K562 (cell line): ENCODE data around the gene KIN. TPM values are rescaled to one million over a fixed set of nuclear protein-coding genes. Genes with fewer than 3 reads are reported as not detected.

Source experiments
- BHLHE40 ChIP-seq: IDR thresholded peaks from 2 replicates; pipeline ENCODE4 v1.6.1; 2011; ENCODE audit warnings: low read length, improper control_type of control experiment
- CREM ChIP-seq: IDR thresholded peaks from 2 replicates; pipeline ENCODE4 v1.6.1; 2014; ENCODE audit warnings: antibody characterized with exemption, low read depth
- DMBX1 ChIP-seq: fragments of 250-450 bp; sonication (Bioruptor Pico); IDR thresholded peaks from 2 replicates; pipeline ENCODE4 v1.8.0; 2022; ENCODE audit warnings: inconsistent platforms, mild to moderate bottlenecking, moderate library complexity, borderline replicate concordance
- FOSL1 ChIP-seq: fragments of 200-800 bp; sonication (Bioruptor generic); conservative IDR thresholded peaks from 2 replicates; pipeline ENCODE4 v1.6.1; 2016; ENCODE audit warnings: missing genetic modification characterization, missing compliant biosample characterization
- HNRNPK ChIP-seq: fragments of 200-400 bp; formaldehyde crosslinking; IDR thresholded peaks from one replicate; pipeline ENCODE4 v1.6.1; 2018; ENCODE audit warnings: mild to moderate bottlenecking, low read depth, low read length; ENCODE audit not compliant: poor library complexity, severe bottlenecking
- KDM4B ChIP-seq, 2 experiments: fragments of 450-650 bp in 1 of 2; sonication (generic) in 1 of 2; IDR thresholded peaks; 2 replicates each; pipeline ENCODE4 v1.6.1; 2016 to 2017; ENCODE audit warnings: borderline replicate concordance in 2 of 2, antibody characterized with exemption in 1 of 2, low read depth in 1 of 2, mild to moderate bottlenecking in 1 of 2
- KLF13 ChIP-seq: fragments of 450-650 bp; IDR thresholded peaks from 2 replicates; pipeline ENCODE4 v1.6.1; 2016; ENCODE audit warnings: missing genetic modification characterization, low read depth, mild to moderate bottlenecking, missing compliant biosample characterization, moderate library complexity, borderline replicate concordance
- LEF1 ChIP-seq: fragments of 450-650 bp; IDR thresholded peaks from 2 replicates; pipeline ENCODE4 v1.6.1; 2016; ENCODE audit warnings: mild to moderate bottlenecking
- SMARCA4 ChIP-seq: fragments of 450-650 bp; IDR thresholded peaks from 2 replicates; pipeline ENCODE4 v1.6.1; 2016
- ZNF76 ChIP-seq: fragments of 250-450 bp; sonication (Bioruptor Pico); IDR thresholded peaks from 2 replicates; pipeline ENCODE4 v1.4.0; 2020; ENCODE audit warnings: mild to moderate bottlenecking, moderate library complexity, borderline replicate concordance
- polyA plus RNA-seq, 8 experiments: library from polyadenylated mRNA; depleted of rRNA in 4 of 8; stranded (reverse) in 5 of 8; unstranded in 3 of 8; fragments of >200 nt; fragmentation: Nextera tagmentation in 2 of 8; fragmentation: Illumina TruSeq in 1 of 8; extraction: Ambion mirVana in 2 of 8; extraction: Trizol in 1 of 8; gene quantifications; 2 replicates each; pipeline versions ENCODE4 v1.2.1 to v1.2.3, GENCODE V29; 2011 to 2014; ENCODE audit warnings: inconsistent platforms in 1 of 8, missing spikeins in 1 of 8
- total RNA-seq, 7 experiments: library from RNA; depleted of rRNA in 6 of 7; stranded (reverse); fragments of >200 nt in 6 of 7; fragmentation: Illumina TruSeq in 2 of 7; extraction: Trizol in 2 of 7; gene quantifications; 2 replicates each; pipeline versions ENCODE4 v1.2.1 to v1.2.3, GENCODE V29; 2011 to 2021; ENCODE audit warnings: low replicate concordance in 1 of 7
- TF ChIP-seq, protein P1 (sequence below): fragments of 450-650 bp; IDR thresholded peaks from 2 replicates; pipeline ENCODE4 v1.6.1; 2016
- TF ChIP-seq, protein P2 (sequence below): fragments of 200-800 bp; sonication (Bioruptor generic); IDR thresholded peaks from 2 replicates; pipeline ENCODE4 v1.6.1; 2017; ENCODE audit warnings: missing genetic modification characterization, missing compliant biosample characterization
- TF ChIP-seq, protein P3 (sequence below): fragments of 250-450 bp; sonication (Bioruptor Pico); IDR thresholded peaks from 2 replicates; pipeline ENCODE4 v1.4.0; 2020; ENCODE audit warnings: mild to moderate bottlenecking, moderate library complexity
- TF ChIP-seq, protein P4 (sequence below): sonication (generic); formaldehyde crosslinking; IDR thresholded peaks from 2 replicates; pipeline ENCODE4 v1.8.0; 2022; ENCODE audit warnings: missing genetic modification reagents, mild to moderate bottlenecking, moderate library complexity, borderline replicate concordance
- TF ChIP-seq, protein P5 (sequence below): fragments of 450-650 bp; conservative IDR thresholded peaks from 2 replicates; pipeline ENCODE4 v1.6.1; 2016; ENCODE audit warnings: missing genetic modification characterization, low read depth, mild to moderate bottlenecking, missing compliant biosample characterization, moderate library complexity
- TF ChIP-seq, protein P6 (sequence below), 2 experiments: fragments of 450-650 bp in 1 of 2; sonication (generic) in 1 of 2; formaldehyde crosslinking in 1 of 2; IDR thresholded peaks in 1 of 2; conservative IDR thresholded peaks in 1 of 2; 2 replicates each; pipeline versions ENCODE4 v1.6.1 to v1.8.1; 2016 to 2023; ENCODE audit warnings: mild to moderate bottlenecking in 2 of 2, moderate library complexity in 2 of 2, inconsistent platforms in 1 of 2, missing genetic modification reagents in 1 of 2
- TF ChIP-seq, protein P7 (sequence below): sonication (generic); formaldehyde crosslinking; IDR thresholded peaks from 2 replicates; pipeline ENCODE4 v1.9.0; 2022; ENCODE audit warnings: mild to moderate bottlenecking, missing genetic modification reagents

KIN gene
- total and polyA plus RNA-seq, 9 of the 15 experiments (the other 6 are each of a cell fraction or from before 2014, with no cell fraction given): 11.7 to 35.6 (median 16.0) TPM

DNA sequence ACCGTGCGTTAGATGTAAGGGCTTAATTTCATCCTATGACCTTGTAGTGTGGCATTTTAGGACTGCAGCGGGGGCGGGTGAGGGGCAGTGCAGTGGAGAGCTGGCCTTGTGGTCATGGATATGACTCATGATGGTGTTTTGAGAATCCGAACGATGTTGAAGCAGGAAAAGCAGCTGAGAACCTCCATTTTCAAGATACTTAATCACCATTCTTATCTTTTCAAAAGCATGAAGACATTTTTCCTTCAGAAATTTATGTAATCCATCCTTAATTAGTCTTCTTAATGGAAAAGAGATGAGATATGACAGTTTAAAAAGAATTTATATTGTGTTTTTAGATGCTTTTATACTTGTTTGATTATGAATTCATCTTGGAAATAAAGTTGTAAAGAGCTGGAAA lies 9.8 kb upstream of the KIN start (continued):
- TF ChIP-seq KLF13 (no peak), HNRNPK (no peak), BHLHE40 (no peak), ZNF76 (CRISPR knock-in tag) (no peak), CREM (no peak), SMARCA4 (peak; percentile 60; the same call in 1 of the 2 replicates), FOSL1 (tag) (peak; percentile 93), LEF1 (0 out of 2 replicates have a peak, but pooled peaks have one; percentile 13), KDM4B (IDR thresholded peaks at IDR 0.05; ENCODE audit: borderline replicate concordance in 2 of 2, low read depth in 1 of 2) (no peak), DMBX1 (CRISPR knock-in tag) (no peak)
- TF ChIP-seq, protein P1, sequence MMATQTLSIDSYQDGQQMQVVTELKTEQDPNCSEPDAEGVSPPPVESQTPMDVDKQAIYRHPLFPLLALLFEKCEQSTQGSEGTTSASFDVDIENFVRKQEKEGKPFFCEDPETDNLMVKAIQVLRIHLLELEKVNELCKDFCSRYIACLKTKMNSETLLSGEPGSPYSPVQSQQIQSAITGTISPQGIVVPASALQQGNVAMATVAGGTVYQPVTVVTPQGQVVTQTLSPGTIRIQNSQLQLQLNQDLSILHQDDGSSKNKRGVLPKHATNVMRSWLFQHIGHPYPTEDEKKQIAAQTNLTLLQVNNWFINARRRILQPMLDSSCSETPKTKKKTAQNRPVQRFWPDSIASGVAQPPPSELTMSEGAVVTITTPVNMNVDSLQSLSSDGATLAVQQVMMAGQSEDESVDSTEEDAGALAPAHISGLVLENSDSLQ: no peak
- TF ChIP-seq, protein P2, sequence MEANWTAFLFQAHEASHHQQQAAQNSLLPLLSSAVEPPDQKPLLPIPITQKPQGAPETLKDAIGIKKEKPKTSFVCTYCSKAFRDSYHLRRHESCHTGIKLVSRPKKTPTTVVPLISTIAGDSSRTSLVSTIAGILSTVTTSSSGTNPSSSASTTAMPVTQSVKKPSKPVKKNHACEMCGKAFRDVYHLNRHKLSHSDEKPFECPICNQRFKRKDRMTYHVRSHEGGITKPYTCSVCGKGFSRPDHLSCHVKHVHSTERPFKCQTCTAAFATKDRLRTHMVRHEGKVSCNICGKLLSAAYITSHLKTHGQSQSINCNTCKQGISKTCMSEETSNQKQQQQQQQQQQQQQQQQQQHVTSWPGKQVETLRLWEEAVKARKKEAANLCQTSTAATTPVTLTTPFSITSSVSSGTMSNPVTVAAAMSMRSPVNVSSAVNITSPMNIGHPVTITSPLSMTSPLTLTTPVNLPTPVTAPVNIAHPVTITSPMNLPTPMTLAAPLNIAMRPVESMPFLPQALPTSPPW (CRISPR knock-in tag): peak; percentile 38; the same call in 1 of the 2 replicates
- TF ChIP-seq, protein P3, sequence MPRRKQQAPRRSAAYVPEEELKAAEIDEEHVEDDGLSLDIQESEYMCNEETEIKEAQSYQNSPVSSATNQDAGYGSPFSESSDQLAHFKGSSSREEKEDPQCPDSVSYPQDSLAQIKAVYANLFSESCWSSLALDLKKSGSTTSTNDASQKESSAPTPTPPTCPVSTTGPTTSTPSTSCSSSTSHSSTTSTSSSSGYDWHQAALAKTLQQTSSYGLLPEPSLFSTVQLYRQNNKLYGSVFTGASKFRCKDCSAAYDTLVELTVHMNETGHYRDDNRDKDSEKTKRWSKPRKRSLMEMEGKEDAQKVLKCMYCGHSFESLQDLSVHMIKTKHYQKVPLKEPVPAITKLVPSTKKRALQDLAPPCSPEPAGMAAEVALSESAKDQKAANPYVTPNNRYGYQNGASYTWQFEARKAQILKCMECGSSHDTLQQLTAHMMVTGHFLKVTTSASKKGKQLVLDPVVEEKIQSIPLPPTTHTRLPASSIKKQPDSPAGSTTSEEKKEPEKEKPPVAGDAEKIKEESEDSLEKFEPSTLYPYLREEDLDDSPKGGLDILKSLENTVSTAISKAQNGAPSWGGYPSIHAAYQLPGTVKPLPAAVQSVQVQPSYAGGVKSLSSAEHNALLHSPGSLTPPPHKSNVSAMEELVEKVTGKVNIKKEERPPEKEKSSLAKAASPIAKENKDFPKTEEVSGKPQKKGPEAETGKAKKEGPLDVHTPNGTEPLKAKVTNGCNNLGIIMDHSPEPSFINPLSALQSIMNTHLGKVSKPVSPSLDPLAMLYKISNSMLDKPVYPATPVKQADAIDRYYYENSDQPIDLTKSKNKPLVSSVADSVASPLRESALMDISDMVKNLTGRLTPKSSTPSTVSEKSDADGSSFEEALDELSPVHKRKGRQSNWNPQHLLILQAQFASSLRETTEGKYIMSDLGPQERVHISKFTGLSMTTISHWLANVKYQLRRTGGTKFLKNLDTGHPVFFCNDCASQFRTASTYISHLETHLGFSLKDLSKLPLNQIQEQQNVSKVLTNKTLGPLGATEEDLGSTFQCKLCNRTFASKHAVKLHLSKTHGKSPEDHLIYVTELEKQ: no peak
- TF ChIP-seq, protein P4, sequence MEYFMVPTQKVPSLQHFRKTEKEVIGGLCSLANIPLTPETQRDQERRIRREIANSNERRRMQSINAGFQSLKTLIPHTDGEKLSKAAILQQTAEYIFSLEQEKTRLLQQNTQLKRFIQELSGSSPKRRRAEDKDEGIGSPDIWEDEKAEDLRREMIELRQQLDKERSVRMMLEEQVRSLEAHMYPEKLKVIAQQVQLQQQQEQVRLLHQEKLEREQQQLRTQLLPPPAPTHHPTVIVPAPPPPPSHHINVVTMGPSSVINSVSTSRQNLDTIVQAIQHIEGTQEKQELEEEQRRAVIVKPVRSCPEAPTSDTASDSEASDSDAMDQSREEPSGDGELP (CRISPR knock-in tag): peak; percentile 50
- TF ChIP-seq, protein P5, sequence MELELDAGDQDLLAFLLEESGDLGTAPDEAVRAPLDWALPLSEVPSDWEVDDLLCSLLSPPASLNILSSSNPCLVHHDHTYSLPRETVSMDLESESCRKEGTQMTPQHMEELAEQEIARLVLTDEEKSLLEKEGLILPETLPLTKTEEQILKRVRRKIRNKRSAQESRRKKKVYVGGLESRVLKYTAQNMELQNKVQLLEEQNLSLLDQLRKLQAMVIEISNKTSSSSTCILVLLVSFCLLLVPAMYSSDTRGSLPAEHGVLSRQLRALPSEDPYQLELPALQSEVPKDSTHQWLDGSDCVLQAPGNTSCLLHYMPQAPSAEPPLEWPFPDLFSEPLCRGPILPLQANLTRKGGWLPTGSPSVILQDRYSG: no peak
- TF ChIP-seq, protein P6, sequence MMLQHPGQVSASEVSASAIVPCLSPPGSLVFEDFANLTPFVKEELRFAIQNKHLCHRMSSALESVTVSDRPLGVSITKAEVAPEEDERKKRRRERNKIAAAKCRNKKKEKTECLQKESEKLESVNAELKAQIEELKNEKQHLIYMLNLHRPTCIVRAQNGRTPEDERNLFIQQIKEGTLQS (IDR thresholded peaks at IDR 0.05): peak; percentile 81
- TF ChIP-seq, protein P6 (CRISPR knock-in tag; conservative IDR thresholded peaks at IDR 0.05): no peak
- TF ChIP-seq, protein P7, sequence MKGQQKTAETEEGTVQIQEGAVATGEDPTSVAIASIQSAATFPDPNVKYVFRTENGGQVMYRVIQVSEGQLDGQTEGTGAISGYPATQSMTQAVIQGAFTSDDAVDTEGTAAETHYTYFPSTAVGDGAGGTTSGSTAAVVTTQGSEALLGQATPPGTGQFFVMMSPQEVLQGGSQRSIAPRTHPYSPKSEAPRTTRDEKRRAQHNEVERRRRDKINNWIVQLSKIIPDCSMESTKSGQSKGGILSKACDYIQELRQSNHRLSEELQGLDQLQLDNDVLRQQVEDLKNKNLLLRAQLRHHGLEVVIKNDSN (CRISPR knock-in tag): no peak
